Erythroblast (primary cell): ENCODE data around the gene KCNG2.

Experiments
- DNase-seq, 2 experiments: peaks; one replicate each; lab custom pipeline; 2025; lab: John Stamatoyannopoulos, UW
- GATA1 ChIP-seq: IDR thresholded peaks from 2 replicates; pipeline ENCODE4 v1.6.1; 2011; ENCODE audit warnings: low read depth, mild to moderate bottlenecking, control low read depth, low read length, moderate library complexity
- POLR2A ChIP-seq: IDR thresholded peaks from 2 replicates; pipeline ENCODE4 v1.6.1; 2011; ENCODE audit warnings: mild to moderate bottlenecking, low read length

The KCNG2 gene

GRCh38 chr18:79756143-79756500 lies 41.6 kb upstream of the KCNG2 start:
- DNase-seq, result no peak
- TF ChIP-seq GATA1 (no peak), POLR2A (no peak)

GRCh38 chr18:79756826-79757225 lies 40.9 kb upstream of the KCNG2 start:
- no peak for TF ChIP-seq GATA1
- TF ChIP-seq POLR2A, result no peak

GRCh38 chr18:79760348-79760747 lies 37.4 kb upstream of the KCNG2 start:
- no peak for TF ChIP-seq GATA1
- TF ChIP-seq POLR2A, result no peak
- DNase-seq, result no peak

More at GRCh38 chr18:79756826-79757225, 40.9 kb upstream of the KCNG2 start:
- DNase-seq, result no peak

GRCh38 chr18:79760881-79761280 lies 36.9 kb upstream of the KCNG2 start:
- no peak for TF ChIP-seq GATA1
- no peak for TF ChIP-seq POLR2A
- no peak for DNase-seq

- no peak for TF ChIP-seq GATA1
- no peak for TF ChIP-seq POLR2A
- no peak for DNase-seq
Observed at GRCh38 chr18:79763407-79763806, 34.3 kb upstream of the KCNG2 start.

GRCh38 chr18:79764131-79764530 lies 33.6 kb upstream of the KCNG2 start:
- TF ChIP-seq GATA1 (no peak), POLR2A (no peak)

GRCh38 chr18:79765491-79766245 lies 32.1 kb upstream of the KCNG2 start:
- DNase-seq, result no peak

More at GRCh38 chr18:79764131-79764530, 33.6 kb upstream of the KCNG2 start:
- no peak for DNase-seq

GRCh38 chr18:79766308-79766707 lies 31.4 kb upstream of the KCNG2 start:
- no peak for DNase-seq
- TF ChIP-seq POLR2A, result no peak
- TF ChIP-seq GATA1, result no peak

More at GRCh38 chr18:79765491-79766245, 32.1 kb upstream of the KCNG2 start:
- TF ChIP-seq POLR2A (no peak), GATA1 (no peak)

- DNase-seq, result no peak
- no peak for TF ChIP-seq POLR2A
- no peak for TF ChIP-seq GATA1
Observed at GRCh38 chr18:79768745-79769144, 29.0 kb upstream of the KCNG2 start.

- no peak for TF ChIP-seq GATA1
- TF ChIP-seq POLR2A, result no peak
- no peak for DNase-seq
Observed at GRCh38 chr18:79769698-79770500, 27.8 kb upstream of the KCNG2 start.

GRCh38 chr18:79770501-79770815 lies 27.3 kb upstream of the KCNG2 start:
- no peak for DNase-seq
- TF ChIP-seq POLR2A, result no peak
- no peak for TF ChIP-seq GATA1

- TF ChIP-seq GATA1 (no peak), POLR2A (no peak)
Observed at GRCh38 chr18:79770826-79771225, 26.9 kb upstream of the KCNG2 start.

GRCh38 chr18:79771446-79772107 lies 26.2 kb upstream of the KCNG2 start:
- TF ChIP-seq POLR2A (no peak), GATA1 (no peak)
- DNase-seq, result no peak

More at GRCh38 chr18:79770826-79771225, 26.9 kb upstream of the KCNG2 start:
- no peak for DNase-seq

GRCh38 chr18:79772108-79772864 lies 25.5 kb upstream of the KCNG2 start:
- no peak for DNase-seq
- TF ChIP-seq POLR2A (no peak), GATA1 (no peak)
